Measurements from ENCODE around the gene E2F7.

GRCh38 chr12:77016606-77017005 is 48.8 kb downstream of the E2F7 start:
- TF ChIP-seq CTCF (IDR thresholded peaks at IDR 0.05 in 2 of 3, conservative IDR thresholded peaks at IDR 0.05 in 1 of 3; ENCODE audit: borderline replicate concordance in 1 of 3, insufficient read depth in 1 of 3, low read depth in 2 of 3, low read length in 2 of 3) (no peak), MAX (IDR thresholded peaks at IDR 0.05) (no peak), POLR2A (IDR thresholded peaks at IDR 0.05; ENCODE audit: borderline replicate concordance, extremely low read depth, insufficient read depth, insufficient read length) (no peak), SIN3A (IDR thresholded peaks at IDR 0.05; ENCODE audit: low read depth) (no peak), ZBTB33 (IDR thresholded peaks at IDR 0.05; ENCODE audit: extremely low read depth, insufficient replicate concordance, low read length) (no peak), RAD21 (IDR thresholded peaks at IDR 0.05; ENCODE audit: low read depth) (no peak), ZFX (IDR thresholded peaks at IDR 0.05) (no peak), CEBPB (IDR thresholded peaks at IDR 0.05; ENCODE audit: low read depth) (no peak), EGR1 (IDR thresholded peaks at IDR 0.05; ENCODE audit: low read depth) (no peak), EZH2 (IDR thresholded peaks at IDR 0.05) (no peak), POLR2AphosphoS5 (IDR thresholded peaks at IDR 0.05; ENCODE audit: low read depth, low read length) (no peak)
